Measurements from ENCODE around the gene ADGRV1. TPM values are rescaled to one million over a fixed set of nuclear protein-coding genes. Genes with fewer than 3 reads are reported as not detected.

ADGRV1 gene
- total RNA-seq, 4 donors from 2014 or later: 0.28 to 6.5 (median 3.7) TPM

GRCh38 chr5:91016322-91016721 is 457.7 kb downstream of the ADGRV1 start:
- Histone ChIP-seq H3K27me3 (no peaks in the 10 kb centered on the region), H3K4me1 (no peaks in the 10 kb centered on the region), H3K27ac (no peak overlapping the region), H3K36me3 (no peaks in the 10 kb centered on the region), H3K4me3 (no peak overlapping the region), H3K9me3 (no peaks in the 10 kb centered on the region)
- DNase-seq: no peak
- TF ChIP-seq CTCF (IDR thresholded peaks at IDR 0.05) (no peak), POLR2A (IDR thresholded peaks at IDR 0.05) (no peak)

- Histone ChIP-seq H3K4me1 (peaks cover 0 to 4% (median 0%) of the 10 kb centered on the region in 4 donors), H3K4me3 (no peak overlapping the region), H3K27me3 (no peaks in the 10 kb centered on the region), H3K36me3 (no peaks in the 10 kb centered on the region), H3K9me3 (no peaks in the 10 kb centered on the region), H3K27ac (peak overlapping the region in 1 of 4 donors; percentile 20)
- TF ChIP-seq POLR2A (IDR thresholded peaks at IDR 0.05) (no peak), CTCF (IDR thresholded peaks at IDR 0.05) (no peak)
- DNase-seq: peak in 1 of 3 donors; percentile 53
Measured at GRCh38 chr5:91016954-91017700, 458.5 kb downstream of the ADGRV1 start.

- no peak for DNase-seq
- no peak overlapping the region for H3K4me3 ChIP-seq
- peaks cover 0 to 10% (median 0%) of the 10 kb centered on the region in 4 donors for H3K4me1 ChIP-seq
- H3K36me3 ChIP-seq: no peaks in the 10 kb centered on the region
- H3K27me3 ChIP-seq: no peaks in the 10 kb centered on the region
- no peaks in the 10 kb centered on the region for H3K9me3 ChIP-seq
- no peak overlapping the region for H3K27ac ChIP-seq
- TF ChIP-seq POLR2A (IDR thresholded peaks at IDR 0.05) (no peak), CTCF (IDR thresholded peaks at IDR 0.05) (no peak)
Measured at GRCh38 chr5:91018200-91018599, 459.6 kb downstream of the ADGRV1 start.

- H3K36me3 ChIP-seq: no peaks in the 10 kb centered on the region
- no peak overlapping the region for H3K4me3 ChIP-seq
- H3K27me3 ChIP-seq: no peaks in the 10 kb centered on the region
- H3K4me1 ChIP-seq: peaks cover 0 to 10% (median 0%) of the 10 kb centered on the region in 4 donors
- H3K27ac ChIP-seq: no peak overlapping the region
- H3K9me3 ChIP-seq: no peaks in the 10 kb centered on the region
- no peak for DNase-seq
- no peak for TF ChIP-seq POLR2A (IDR thresholded peaks at IDR 0.05)
Measured at GRCh38 chr5:91018712-91019371, 460.2 kb downstream of the ADGRV1 start.

- Histone ChIP-seq H3K9me3 (no peaks in the 10 kb centered on the region), H3K27ac (no peak overlapping the region), H3K4me1 (peaks cover 0 to 10% (median 0%) of the 10 kb centered on the region in 4 donors), H3K36me3 (no peaks in the 10 kb centered on the region), H3K4me3 (no peak overlapping the region), H3K27me3 (no peaks in the 10 kb centered on the region)
- TF ChIP-seq CTCF (IDR thresholded peaks at IDR 0.05) (no peak), POLR2A (IDR thresholded peaks at IDR 0.05) (no peak)
- DNase-seq: no peak
Measured at GRCh38 chr5:91020065-91020800, 461.6 kb downstream of the ADGRV1 start.

- Histone ChIP-seq H3K4me3 (no peak overlapping the region), H3K4me1 (peaks cover 0 to 19% (median 0%) of the 10 kb centered on the region in 4 donors), H3K27ac (no peak overlapping the region), H3K9me3 (no peaks in the 10 kb centered on the region), H3K27me3 (no peaks in the 10 kb centered on the region), H3K36me3 (no peaks in the 10 kb centered on the region)
- no peak for DNase-seq
- TF ChIP-seq CTCF (IDR thresholded peaks at IDR 0.05) (no peak), POLR2A (IDR thresholded peaks at IDR 0.05) (no peak)
Measured at GRCh38 chr5:91022518-91022917, 463.9 kb downstream of the ADGRV1 start.

Data from Peyer's patch (tissue), 4 donors.